Glutamatergic neuron (in vitro differentiated cells): ENCODE data around the gene CHRFAM7A. TPM values are rescaled to one million over a fixed set of nuclear protein-coding genes. Genes with fewer than 3 reads are reported as not detected.
"Not testable (repeated sequence)": the region's sequence is repeated elsewhere in the genome, so short reads cannot be mapped to it uniquely, and the experiment has no call there.

Experiments used
- DNase-seq: peaks from one replicate; pipeline ENCODE4 v3.0.0; 2022
- H3K27ac Mint-ChIP-seq: one replicate; pipeline ENCODE4 v1.8.0; 2020; ENCODE audit warnings: mild to moderate bottlenecking, mixed read lengths, inconsistent platforms; ENCODE audit not compliant: unreplicated experiment
- H3K27me3 Mint-ChIP-seq: one replicate; pipeline ENCODE4 v1.8.0; 2020; ENCODE audit warnings: mild to moderate bottlenecking, moderate library complexity, mixed read lengths, inconsistent platforms; ENCODE audit not compliant: unreplicated experiment
- H3K36me3 Mint-ChIP-seq: one replicate; pipeline ENCODE4 v1.8.0; 2020; ENCODE audit warnings: mild to moderate bottlenecking, mixed read lengths, inconsistent platforms; ENCODE audit not compliant: unreplicated experiment
- H3K4me1 Mint-ChIP-seq: one replicate; pipeline ENCODE4 v1.8.0; 2020; ENCODE audit warnings: mild to moderate bottlenecking, low read depth, mixed read lengths, inconsistent platforms; ENCODE audit not compliant: unreplicated experiment
- H3K4me3 Mint-ChIP-seq: one replicate; pipeline ENCODE4 v1.8.0; 2020; ENCODE audit warnings: mild to moderate bottlenecking, mixed read lengths, inconsistent platforms; ENCODE audit not compliant: unreplicated experiment
- H3K9me3 Mint-ChIP-seq: one replicate; pipeline ENCODE4 v1.8.0; 2020; ENCODE audit warnings: mild to moderate bottlenecking, moderate library complexity, mixed read lengths, inconsistent platforms; ENCODE audit not compliant: unreplicated experiment
- total RNA-seq: library from RNA; stranded (reverse); fragmentation: NEBNext Ultra II Directional; extraction: Animal tissue kit (Norgen Biotek cat#: 25700); gene quantifications from one replicate; pipeline ENCODE4 v1.2.1, GENCODE V29; 2021; ENCODE audit not compliant: unreplicated experiment

Gene CHRFAM7A
- total RNA-seq, 1 donor from 2014 or later, result 3.9 TPM

GRCh38 chr15:30374862-30375261, 18.5 kb downstream of the CHRFAM7A start:
- H3K4me3 Mint-ChIP-seq, H3K27me3 Mint-ChIP-seq, H3K36me3 Mint-ChIP-seq, H3K27ac Mint-ChIP-seq, DNase-seq, H3K9me3 Mint-ChIP-seq, H3K4me1 Mint-ChIP-seq: not testable (repeated sequence)

GRCh38 chr15:30368271-30368670, 25.1 kb downstream of the CHRFAM7A start:
- not testable (repeated sequence) for H3K4me3 Mint-ChIP-seq, H3K9me3 Mint-ChIP-seq, H3K27ac Mint-ChIP-seq, DNase-seq, H3K4me1 Mint-ChIP-seq, H3K36me3 Mint-ChIP-seq, H3K27me3 Mint-ChIP-seq

GRCh38 chr15:30367246-30367645, 26.1 kb downstream of the CHRFAM7A start:
- H3K4me1 Mint-ChIP-seq, H3K27me3 Mint-ChIP-seq, H3K36me3 Mint-ChIP-seq, DNase-seq, H3K27ac Mint-ChIP-seq, H3K9me3 Mint-ChIP-seq, H3K4me3 Mint-ChIP-seq: not testable (repeated sequence)

GRCh38 chr15:30361404-30361803, 31.9 kb downstream of the CHRFAM7A start:
- H3K9me3 Mint-ChIP-seq, H3K36me3 Mint-ChIP-seq, DNase-seq: not testable (repeated sequence)

GRCh38 chr15:30360990-30361389, 32.4 kb downstream of the CHRFAM7A start:
- not testable (repeated sequence) for H3K4me1 Mint-ChIP-seq, H3K36me3 Mint-ChIP-seq, H3K4me3 Mint-ChIP-seq, DNase-seq, H3K27me3 Mint-ChIP-seq, H3K27ac Mint-ChIP-seq, H3K9me3 Mint-ChIP-seq

More at GRCh38 chr15:30361404-30361803, 31.9 kb downstream of the CHRFAM7A start:
- H3K4me1 Mint-ChIP-seq, H3K4me3 Mint-ChIP-seq, H3K27me3 Mint-ChIP-seq, H3K27ac Mint-ChIP-seq: not testable (repeated sequence)

GRCh38 chr15:30355043-30355442, 38.3 kb downstream of the CHRFAM7A start:
- H3K27ac Mint-ChIP-seq, H3K4me1 Mint-ChIP-seq: not testable (repeated sequence)

GRCh38 chr15:30349803-30350202, 43.5 kb downstream of the CHRFAM7A start:
- H3K4me3 Mint-ChIP-seq, H3K9me3 Mint-ChIP-seq, H3K4me1 Mint-ChIP-seq, H3K27me3 Mint-ChIP-seq, H3K36me3 Mint-ChIP-seq, H3K27ac Mint-ChIP-seq, DNase-seq: not testable (repeated sequence)

More at GRCh38 chr15:30355043-30355442, 38.3 kb downstream of the CHRFAM7A start:
- not testable (repeated sequence) for H3K4me3 Mint-ChIP-seq, H3K9me3 Mint-ChIP-seq, DNase-seq, H3K27me3 Mint-ChIP-seq, H3K36me3 Mint-ChIP-seq

- H3K4me3 Mint-ChIP-seq, H3K27me3 Mint-ChIP-seq, H3K4me1 Mint-ChIP-seq, H3K9me3 Mint-ChIP-seq, DNase-seq, H3K36me3 Mint-ChIP-seq, H3K27ac Mint-ChIP-seq: not testable (repeated sequence)
Observed at GRCh38 chr15:30336584-30336983, 56.8 kb downstream of the CHRFAM7A start.

GRCh38 chr15:30334152-30334551, 59.2 kb downstream of the CHRFAM7A start:
- H3K4me3 Mint-ChIP-seq, H3K9me3 Mint-ChIP-seq, H3K36me3 Mint-ChIP-seq, DNase-seq, H3K27ac Mint-ChIP-seq, H3K27me3 Mint-ChIP-seq, H3K4me1 Mint-ChIP-seq: not testable (repeated sequence)

GRCh38 chr15:30326145-30326544, 67.2 kb downstream of the CHRFAM7A start:
- H3K36me3 Mint-ChIP-seq, H3K4me1 Mint-ChIP-seq, H3K27me3 Mint-ChIP-seq, H3K4me3 Mint-ChIP-seq, H3K9me3 Mint-ChIP-seq: not testable (repeated sequence)
- H3K27ac Mint-ChIP-seq, result peak overlapping the region; percentile 73
- peak; percentile 4 for DNase-seq

GRCh38 chr15:30321063-30321462, 72.3 kb downstream of the CHRFAM7A start:
- H3K27me3 Mint-ChIP-seq, H3K27ac Mint-ChIP-seq, H3K4me1 Mint-ChIP-seq, H3K4me3 Mint-ChIP-seq, H3K36me3 Mint-ChIP-seq, H3K9me3 Mint-ChIP-seq, DNase-seq: not testable (repeated sequence)

GRCh38 chr15:30315704-30316103, 77.6 kb downstream of the CHRFAM7A start:
- not testable (repeated sequence) for DNase-seq, H3K4me1 Mint-ChIP-seq, H3K4me3 Mint-ChIP-seq, H3K27ac Mint-ChIP-seq, H3K27me3 Mint-ChIP-seq, H3K36me3 Mint-ChIP-seq, H3K9me3 Mint-ChIP-seq

GRCh38 chr15:30310575-30310974, 82.8 kb downstream of the CHRFAM7A start:
- not testable (repeated sequence) for H3K4me3 Mint-ChIP-seq, H3K27ac Mint-ChIP-seq, H3K4me1 Mint-ChIP-seq, H3K27me3 Mint-ChIP-seq, H3K9me3 Mint-ChIP-seq, H3K36me3 Mint-ChIP-seq, DNase-seq
